ENCODE data around the gene LRP1-AS. TPM values are rescaled to one million over a fixed set of nuclear protein-coding genes. Genes with fewer than 3 reads are reported as not detected.

Gene LRP1-AS
- total RNA-seq, 1 experiment from 2014 or later: not detected

- BruUV-seq (replicated peaks): TSS peak; percentile 79
- Mint-ChIP-seq H3K27me3 (ENCODE audit: unreplicated experiment) (no peaks in the 10 kb centered on the region), H3K36me3 (ENCODE audit: insufficient read depth, unreplicated experiment) (peaks cover 54% of the 10 kb centered on the region), H3K9me3 (ENCODE audit: low read depth, unreplicated experiment) (no peaks in the 10 kb centered on the region), H3K4me3 (ENCODE audit: low read depth, unreplicated experiment) (peak overlapping the region; percentile 77), H3K27ac (ENCODE audit: unreplicated experiment) (peak overlapping the region; percentile 84), H3K4me1 (ENCODE audit: low read depth, unreplicated experiment) (peaks cover 37% of the 10 kb centered on the region)
- DNase-seq: peak; percentile 76
- CTCF ChIA-PET: interaction anchor here (2.1 to 3.0 kb wide), 7 partner anchors 13 to 353 kb away, joined by 6 to 148 read pairs (median 28); partner anchors contain the start of genes LRP1, NAB2 and NEMP1
- intact Hi-C loops (cut with micrococcal nuclease; ENCODE audit: unreplicated experiment): loop anchor here (2.0 to 5.0 kb wide), 2 partner anchors 22 to 353 kb away; partner anchors contain the start of gene NAB2
- TF ChIP-seq CTCF (IDR thresholded peaks at IDR 0.05; ENCODE audit: unreplicated experiment): no peak
Measured at GRCh38 chr12:57110104-57111030, 37.1 kb downstream of the LRP1-AS start.

GRCh38 chr12:57109207-57110103 lies 38.0 kb downstream of the LRP1-AS start:
- H3K9me3 Mint-ChIP-seq (ENCODE audit: low read depth, unreplicated experiment): no peaks in the 10 kb centered on the region
- H3K4me1 Mint-ChIP-seq (ENCODE audit: low read depth, unreplicated experiment): peaks cover 37% of the 10 kb centered on the region
- peaks cover 63% of the 10 kb centered on the region for H3K36me3 Mint-ChIP-seq (ENCODE audit: insufficient read depth, unreplicated experiment)
- intact Hi-C loops (cut with micrococcal nuclease; ENCODE audit: unreplicated experiment): loop anchor here (2.0 to 5.0 kb wide), 2 partner anchors 21 to 352 kb away; partner anchors contain the start of gene NAB2
- BruUV-seq (replicated peaks): no TSS peak
- no peak for TF ChIP-seq CTCF (IDR thresholded peaks at IDR 0.05; ENCODE audit: unreplicated experiment)
- CTCF ChIA-PET: interaction anchor here (3.0 kb wide), 1 partner anchor 21 kb away, joined by 49 read pairs; the partner anchor contains the start of gene NAB2
- H3K4me3 Mint-ChIP-seq (ENCODE audit: low read depth, unreplicated experiment): peak overlapping the region; percentile 77
- H3K27ac Mint-ChIP-seq (ENCODE audit: unreplicated experiment): peak overlapping the region; percentile 10
- no peaks in the 10 kb centered on the region for H3K27me3 Mint-ChIP-seq (ENCODE audit: unreplicated experiment)
- DNase-seq: no peak

- intact Hi-C loops (cut with micrococcal nuclease; ENCODE audit: unreplicated experiment): no loop called here
- BruUV-seq (replicated peaks): no TSS peak
- H3K9me3 Mint-ChIP-seq (ENCODE audit: low read depth, unreplicated experiment): no peaks in the 10 kb centered on the region
- H3K36me3 Mint-ChIP-seq (ENCODE audit: insufficient read depth, unreplicated experiment): peaks cover 75% of the 10 kb centered on the region
- H3K27ac Mint-ChIP-seq (ENCODE audit: unreplicated experiment): no peak overlapping the region
- H3K4me1 Mint-ChIP-seq (ENCODE audit: low read depth, unreplicated experiment): peaks cover 31% of the 10 kb centered on the region
- CTCF ChIA-PET: interaction anchor here (0.6 kb wide), 1 partner anchor 13 kb away, joined by 7 read pairs; no protein-coding TSS in a partner anchor
- H3K4me3 Mint-ChIP-seq (ENCODE audit: low read depth, unreplicated experiment): no peak overlapping the region
- no peak for DNase-seq
- no peak for TF ChIP-seq CTCF (IDR thresholded peaks at IDR 0.05; ENCODE audit: unreplicated experiment)
- no peaks in the 10 kb centered on the region for H3K27me3 Mint-ChIP-seq (ENCODE audit: unreplicated experiment)
Measured at GRCh38 chr12:57107456-57108155, 39.8 kb downstream of the LRP1-AS start.

Measured in Calu3 (cell line).